ENCODE results near the gene CCDC57.

DNA sequence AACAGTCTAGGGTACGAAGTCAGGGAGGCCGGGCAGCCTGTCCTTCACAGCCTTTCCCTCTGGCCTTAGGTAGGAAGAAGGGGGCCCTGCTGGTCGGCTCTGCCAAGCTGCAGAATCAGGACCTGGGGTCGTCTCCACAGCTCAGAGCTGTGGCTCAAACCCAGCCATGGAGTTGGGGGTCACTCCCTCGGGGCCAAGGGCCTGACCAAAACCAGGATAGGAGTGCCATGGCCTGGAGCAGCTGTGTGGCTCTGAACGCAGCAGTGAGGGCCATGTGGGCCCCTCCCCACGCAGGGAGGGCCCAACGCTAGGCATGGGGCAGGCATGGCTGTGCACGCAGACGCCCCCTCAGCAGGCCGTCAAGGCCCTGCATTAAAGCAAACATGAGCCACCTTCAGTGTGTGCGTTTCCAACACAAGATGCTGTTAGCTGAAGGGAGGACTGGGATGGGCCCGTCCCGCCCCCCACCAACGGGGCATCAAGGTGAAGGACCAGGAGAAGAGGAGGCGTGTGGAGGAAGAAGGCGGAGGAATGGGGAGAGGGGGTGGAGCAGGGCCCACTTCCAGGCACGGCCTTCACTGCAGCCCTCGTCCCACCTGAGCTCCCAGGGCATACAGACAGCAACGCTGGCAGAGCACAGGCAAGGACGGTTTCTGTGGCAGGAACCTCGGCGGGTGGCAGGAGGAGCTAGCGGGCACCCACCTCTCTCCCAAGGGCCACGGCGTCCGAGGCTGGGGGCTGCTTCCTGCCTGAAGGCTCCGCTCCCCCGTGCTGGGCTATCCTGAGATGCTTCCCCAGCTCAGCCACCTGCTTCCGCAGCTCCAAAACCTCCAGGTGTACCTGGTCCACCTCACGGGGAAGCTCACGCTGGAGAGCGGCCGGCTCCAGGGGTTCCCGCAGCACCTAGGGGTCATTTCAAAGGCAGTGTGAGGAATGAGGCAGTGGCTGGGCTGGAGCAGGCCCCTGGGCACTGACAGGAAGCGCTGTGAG lies 55.3 kb downstream of the CCDC57 start:
- TF ChIP-seq, protein P1, sequence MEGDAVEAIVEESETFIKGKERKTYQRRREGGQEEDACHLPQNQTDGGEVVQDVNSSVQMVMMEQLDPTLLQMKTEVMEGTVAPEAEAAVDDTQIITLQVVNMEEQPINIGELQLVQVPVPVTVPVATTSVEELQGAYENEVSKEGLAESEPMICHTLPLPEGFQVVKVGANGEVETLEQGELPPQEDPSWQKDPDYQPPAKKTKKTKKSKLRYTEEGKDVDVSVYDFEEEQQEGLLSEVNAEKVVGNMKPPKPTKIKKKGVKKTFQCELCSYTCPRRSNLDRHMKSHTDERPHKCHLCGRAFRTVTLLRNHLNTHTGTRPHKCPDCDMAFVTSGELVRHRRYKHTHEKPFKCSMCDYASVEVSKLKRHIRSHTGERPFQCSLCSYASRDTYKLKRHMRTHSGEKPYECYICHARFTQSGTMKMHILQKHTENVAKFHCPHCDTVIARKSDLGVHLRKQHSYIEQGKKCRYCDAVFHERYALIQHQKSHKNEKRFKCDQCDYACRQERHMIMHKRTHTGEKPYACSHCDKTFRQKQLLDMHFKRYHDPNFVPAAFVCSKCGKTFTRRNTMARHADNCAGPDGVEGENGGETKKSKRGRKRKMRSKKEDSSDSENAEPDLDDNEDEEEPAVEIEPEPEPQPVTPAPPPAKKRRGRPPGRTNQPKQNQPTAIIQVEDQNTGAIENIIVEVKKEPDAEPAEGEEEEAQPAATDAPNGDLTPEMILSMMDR (IDR thresholded peaks at IDR 0.05): no peak
- no peak for TF ChIP-seq POLR2A (IDR thresholded peaks at IDR 0.05)

Measured in heart left ventricle (tissue), 13 donors.